Right hindlimb (tissue), 1 donor: ENCODE results near the gene KASH5.
"Not testable (repeated sequence)": the region's sequence is repeated elsewhere in the genome, so short reads cannot be mapped to it uniquely, and the experiment has no call there.

Experiments used
- DNase-seq: peaks from one replicate; pipeline ENCODE4 v3.0.0-alpha.2; 2018

The KASH5 gene

DNA sequence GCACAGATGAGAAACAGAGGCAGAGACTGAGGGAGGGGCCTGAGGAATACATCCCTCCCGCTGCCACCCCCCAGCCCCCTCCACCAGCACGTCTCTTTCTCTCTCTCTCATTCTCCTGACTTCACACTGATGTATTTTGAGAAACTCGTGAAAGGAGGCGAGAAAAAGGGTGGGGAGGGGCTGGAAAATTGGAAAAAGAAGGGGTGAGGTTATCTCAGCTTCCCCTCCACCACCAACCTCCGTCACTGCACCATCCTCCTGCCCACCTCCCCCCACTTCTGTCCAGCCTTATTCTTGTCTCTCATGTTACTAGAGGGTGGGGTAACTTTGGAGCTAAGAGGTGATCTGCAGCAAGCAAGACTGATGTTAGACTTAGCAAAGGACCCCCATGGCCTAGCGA is 51.8 kb downstream of the KASH5 start:
- DNase-seq: no peak

DNA sequence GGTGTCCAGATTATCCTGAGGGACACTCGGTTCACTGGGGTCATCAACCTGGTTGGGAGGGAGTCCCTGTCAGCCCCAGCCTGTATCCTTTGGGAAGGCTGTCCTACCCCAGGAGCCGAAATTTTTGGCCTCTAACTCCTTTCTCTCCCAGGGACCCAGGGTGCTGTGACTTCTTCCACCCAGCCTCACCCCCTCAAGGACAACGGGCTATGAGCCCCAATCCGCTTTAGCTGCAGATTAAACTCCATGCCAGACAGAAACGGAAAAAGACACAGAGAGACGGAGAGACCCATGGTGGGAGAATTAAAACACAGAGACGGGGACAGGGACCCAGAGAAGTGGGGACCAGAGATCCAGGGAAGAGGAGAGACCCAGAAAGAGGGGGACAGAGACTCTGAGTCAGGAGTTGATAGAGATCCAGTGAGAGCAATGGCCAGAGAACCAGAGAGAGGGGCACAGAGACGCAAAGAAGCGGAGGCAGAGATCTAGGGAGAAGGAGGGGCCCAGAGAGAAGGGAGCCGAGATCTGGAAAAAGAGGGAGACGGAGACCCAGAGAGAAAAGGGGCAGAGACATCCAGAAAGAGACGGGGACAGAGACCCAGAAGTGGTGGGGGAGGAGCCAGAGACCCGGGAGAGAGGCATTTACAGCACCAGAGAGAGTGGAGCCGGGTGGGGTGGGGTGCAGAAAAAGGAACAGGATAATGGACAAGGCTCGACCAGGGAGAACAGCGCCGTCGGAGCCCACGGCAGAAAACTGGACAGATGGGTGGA is 52.6 kb downstream of the KASH5 start:
- DNase-seq: no peak

DNA sequence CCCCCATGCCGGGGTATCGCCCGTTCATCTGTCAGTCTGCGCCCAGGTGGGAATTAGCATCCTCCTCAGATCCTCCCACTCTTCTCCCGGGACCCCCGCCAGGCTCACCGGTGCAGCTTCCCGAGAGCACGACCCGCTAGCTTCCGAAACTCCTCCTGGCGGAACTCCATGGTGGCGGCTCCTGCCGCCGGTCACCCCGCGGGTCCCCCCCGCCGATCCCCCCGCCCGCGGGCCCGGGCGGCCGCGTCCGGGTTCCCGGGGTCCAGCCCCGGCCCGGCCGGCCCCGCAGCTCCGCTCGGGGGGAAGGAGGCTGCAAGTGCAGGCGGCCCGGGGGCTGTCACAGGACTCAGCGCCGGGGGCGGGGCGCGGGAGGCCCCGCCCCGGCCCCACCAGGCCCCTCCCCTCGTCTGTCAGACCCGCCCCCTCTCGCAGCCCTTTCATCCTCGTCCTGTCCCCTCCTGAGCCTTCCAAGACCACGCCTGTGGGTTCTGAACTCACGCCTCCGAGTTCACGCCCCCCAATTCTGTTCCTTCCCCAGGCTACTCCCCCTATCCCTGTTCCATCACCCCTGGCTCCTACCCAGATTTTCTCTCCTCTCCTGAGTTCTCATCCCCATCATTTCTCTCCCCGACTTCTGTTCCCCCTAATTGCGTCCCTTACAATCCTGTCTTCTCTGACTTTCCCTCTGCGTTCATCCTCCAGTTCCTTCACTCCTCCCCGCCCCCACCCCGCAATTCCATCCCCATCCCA is 53.3 kb downstream of the KASH5 start, which contains the start of gene SLC17A7:
Gene SLC17A7 (minus strand): TSS at position 318 of the 750 bp plus-strand sequence. CDS start 148 bp downstream, at position 170.
- DNase-seq: peak; percentile 48

DNA sequence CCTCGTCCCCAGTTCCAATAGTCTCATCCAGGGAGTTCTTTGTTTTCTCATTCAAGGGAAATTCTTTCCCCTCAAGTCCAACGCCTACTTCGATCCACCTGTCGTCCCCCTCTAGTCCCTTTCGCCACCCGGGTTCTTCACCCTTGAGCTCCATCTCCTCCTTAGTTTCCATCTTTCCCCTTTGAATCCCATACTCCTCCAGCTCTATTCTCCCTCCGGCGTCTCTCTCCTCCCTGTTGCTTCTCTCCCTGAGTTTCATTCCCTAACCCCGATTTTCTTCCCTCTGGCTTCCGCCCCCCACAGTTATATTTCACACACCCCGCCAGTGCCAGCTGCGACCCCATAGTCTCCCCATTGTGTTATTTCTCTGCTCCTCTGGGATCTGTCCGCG is 53.9 kb downstream of the KASH5 start:
- DNase-seq: no peak

DNA sequence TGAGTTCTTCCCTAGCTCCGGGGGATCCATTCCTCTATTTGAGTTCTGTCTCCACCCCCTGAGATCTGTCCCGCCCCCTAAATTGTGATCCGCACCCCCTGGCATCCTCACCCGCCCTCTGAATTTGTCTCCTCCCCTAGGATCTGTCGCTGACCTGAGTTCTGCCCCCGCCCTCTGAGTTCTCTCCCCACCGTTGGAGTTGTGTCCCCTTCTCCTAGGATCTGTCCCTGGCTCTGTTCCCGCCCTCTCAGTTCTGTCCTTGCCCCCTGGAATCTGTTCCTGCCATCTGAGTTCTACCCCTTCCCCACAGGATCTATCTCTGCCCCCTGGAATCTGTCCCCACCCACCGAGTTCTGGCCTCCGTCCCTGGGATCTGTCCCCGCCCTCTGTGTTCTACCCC is 54.3 kb downstream of the KASH5 start:
- peak; percentile 52 for DNase-seq

DNA sequence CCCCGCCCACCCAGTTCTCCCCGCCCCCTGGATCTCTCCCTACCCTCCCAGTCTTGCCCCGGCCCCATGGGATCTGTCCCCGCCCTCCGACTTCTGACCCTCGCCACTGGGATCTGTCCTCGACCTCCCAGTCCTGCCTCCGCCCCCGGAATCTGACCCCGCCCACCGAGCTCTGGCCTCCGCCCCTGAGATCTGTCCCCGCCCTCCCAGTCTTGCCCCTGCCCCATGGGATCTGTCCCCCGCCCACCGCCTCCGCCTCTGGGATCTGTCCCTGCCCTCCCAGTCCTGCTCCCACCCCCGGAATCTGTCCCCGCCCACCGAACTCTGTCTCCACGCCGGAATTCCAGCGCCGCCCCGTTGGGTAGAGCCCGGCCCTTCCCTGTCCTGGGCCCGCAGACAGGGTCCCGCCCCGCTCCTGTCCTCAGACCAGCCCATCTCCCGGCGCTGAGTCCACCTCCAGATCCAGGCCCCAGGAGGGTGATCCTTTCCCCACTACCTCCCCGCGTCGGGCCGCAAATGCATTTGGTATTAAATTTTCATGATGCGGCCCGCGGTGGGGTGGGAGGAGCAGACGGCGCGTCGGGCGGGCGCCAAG is 54.8 kb downstream of the KASH5 start:
- peak; percentile 94 for DNase-seq

DNA sequence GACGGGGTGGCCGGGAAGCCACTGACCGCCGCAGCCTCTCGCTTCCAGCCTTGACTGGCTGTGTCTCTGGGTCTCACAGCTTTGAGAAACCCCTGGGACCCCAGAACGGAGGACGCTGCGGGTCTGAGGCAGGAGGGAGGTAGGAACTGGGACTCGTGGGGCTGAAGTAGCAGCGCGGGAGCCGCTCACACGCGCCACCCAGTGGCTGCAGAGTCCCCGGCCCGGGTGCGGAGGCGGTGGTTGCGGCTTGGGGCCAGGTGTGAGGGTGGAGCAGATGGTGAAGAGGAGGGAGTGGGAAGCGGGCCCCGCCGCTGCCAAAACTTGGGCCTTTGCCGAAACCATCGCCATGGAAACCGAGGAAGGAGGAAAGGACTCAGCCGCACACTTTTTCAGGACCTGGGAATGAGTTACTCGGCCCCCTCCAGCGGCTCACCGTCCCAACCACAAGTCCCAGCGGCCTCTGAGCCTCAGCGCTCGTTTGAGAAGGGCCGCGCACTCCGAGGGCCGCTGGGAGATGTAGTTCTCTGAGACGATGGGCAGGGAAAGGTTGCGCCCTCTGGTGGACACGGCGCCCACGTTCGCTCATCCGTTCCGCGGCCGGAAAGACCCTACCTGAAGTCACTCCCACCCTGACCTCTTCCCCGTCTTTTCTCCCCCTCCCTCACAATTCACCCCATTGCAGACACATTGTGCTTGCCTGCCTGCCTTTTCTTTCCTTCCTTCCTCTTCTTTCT is 55.5 kb downstream of the KASH5 start:
- DNase-seq: peak; percentile 97

DNA sequence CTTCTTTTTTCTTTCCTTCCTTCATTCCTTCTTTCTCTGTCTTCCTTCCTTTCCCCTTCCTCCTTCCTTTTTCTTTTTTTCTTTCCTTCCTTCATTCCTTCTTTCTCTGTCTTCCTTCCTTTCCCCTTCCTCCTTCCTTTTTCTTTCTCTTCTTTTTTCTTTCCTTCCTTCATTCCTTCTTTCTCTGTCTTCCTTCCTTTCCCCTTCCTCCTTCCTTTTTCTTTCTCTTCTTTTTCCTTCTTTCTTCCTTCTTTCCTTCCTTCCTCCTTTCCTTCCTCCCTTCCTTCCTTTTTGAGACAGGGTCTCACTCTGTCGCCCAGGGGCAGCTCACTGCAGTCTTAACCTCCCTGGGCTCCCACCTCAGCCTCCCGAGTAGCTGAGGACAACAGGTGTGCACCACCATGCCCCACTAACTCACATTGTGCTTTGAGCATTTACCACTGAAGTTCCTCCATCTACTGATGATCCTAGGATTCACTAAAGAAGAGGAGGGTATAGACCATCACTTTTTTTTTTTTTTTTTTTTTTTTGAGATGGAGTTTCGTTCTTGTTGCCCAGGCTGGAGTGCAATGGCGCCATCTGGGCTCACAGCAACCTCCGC is 56.2 kb downstream of the KASH5 start:
- not testable (repeated sequence) for DNase-seq

DNA sequence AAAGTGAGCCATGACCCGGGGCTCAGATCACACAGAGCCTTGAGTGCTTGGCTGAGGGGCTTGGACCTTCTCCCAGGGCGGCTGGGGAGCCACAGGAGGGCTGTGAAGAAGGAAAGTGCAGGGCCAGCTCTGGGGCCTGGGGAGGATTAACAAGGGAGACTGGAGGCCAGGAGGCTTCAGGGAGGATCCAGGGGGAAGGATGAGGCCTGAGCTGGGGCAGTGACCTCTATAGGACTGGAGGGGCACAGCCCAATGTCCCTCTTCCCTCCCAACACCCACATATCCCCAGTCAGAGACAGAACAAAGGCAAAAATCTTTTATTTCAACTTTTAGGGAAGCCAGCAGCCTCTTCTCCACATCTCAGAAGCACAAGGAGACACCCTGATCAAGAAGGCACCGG is 57.9 kb downstream of the KASH5 start:
- no peak for DNase-seq

DNA sequence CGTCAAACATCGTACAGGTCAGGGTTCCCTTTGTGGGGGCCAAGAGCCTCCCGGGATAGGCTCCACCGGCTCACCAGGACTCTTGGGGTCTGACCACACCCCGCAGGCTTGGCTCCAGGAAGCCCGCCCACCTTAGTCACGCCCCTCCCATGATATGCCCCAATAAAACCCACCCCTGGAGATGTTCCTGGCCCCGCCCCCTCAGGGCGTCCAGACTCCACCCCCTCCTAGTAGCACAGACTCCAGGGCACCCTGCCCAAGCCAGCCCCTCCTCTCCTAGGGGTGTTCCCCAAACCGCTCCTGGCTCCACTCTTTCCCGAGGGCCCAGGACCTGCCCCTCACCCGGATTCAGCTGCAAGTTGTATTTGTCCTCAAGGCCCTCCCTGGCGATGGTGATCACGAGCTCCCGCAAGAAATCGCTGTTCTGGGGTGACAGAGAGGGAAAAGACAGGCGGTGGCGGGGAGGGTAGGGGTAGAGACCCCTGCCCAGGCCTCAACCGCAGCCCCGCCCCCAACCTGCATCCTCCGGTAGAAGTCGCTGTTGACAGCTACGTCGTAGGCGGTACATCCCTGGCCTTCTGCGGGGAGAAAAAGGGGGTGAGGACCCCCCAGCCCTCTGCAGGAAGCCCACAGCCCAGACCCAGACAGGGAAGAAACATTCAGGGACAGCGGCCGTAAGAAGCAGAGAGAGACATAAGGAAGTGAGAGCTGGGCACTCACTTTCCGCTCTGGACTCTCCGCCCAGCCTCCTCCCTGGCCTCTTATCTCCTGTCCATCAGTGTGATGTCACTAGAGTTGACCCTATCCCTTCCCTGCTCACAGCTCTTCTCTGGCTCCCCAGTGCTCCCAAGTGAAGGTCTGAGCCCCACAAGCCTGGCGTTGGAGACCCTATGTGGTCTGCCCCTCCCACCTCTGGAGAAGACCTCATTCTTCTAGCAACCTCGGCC is 59.7 kb downstream of the KASH5 start:
- peak; percentile 63 for DNase-seq

DNA sequence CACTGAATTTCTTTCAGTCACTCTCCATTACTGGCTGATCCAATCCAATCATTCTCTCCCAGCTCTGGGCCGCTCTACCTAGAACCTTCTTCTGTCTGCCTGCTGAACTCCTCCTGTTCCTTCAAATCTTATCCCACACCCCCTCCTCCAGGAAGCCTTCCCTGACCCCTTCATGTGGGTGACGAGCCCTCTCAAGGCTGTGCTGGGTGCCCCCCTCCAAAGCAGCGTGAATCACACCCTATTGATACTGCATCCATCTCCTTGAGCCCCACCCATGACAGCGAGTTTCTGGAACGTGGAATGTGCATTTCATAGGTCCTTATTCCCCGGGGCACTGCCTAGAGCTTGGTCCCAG is 60.4 kb downstream of the KASH5 start:
- no peak for DNase-seq

DNA sequence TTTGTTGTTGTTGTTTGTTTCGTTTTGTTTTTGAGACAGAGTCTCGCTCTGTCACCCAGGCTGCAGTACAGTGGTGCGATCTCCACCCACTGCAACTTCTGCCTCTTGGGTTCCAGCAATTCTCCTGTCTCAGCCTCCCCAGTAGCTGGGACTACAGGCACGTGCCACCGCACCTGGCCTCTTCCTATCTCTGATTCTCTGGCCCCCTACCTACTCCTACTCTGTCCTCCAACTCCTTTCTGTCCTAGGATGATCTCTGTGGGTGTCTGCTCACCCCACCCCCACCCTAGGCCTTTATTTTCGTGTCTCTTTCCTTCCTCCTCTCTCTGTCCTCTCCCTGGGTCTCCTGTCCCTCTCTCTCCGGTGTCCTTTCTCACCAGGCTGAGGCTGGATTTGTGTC is 62.4 kb downstream of the KASH5 start:
- no peak for DNase-seq

DNA sequence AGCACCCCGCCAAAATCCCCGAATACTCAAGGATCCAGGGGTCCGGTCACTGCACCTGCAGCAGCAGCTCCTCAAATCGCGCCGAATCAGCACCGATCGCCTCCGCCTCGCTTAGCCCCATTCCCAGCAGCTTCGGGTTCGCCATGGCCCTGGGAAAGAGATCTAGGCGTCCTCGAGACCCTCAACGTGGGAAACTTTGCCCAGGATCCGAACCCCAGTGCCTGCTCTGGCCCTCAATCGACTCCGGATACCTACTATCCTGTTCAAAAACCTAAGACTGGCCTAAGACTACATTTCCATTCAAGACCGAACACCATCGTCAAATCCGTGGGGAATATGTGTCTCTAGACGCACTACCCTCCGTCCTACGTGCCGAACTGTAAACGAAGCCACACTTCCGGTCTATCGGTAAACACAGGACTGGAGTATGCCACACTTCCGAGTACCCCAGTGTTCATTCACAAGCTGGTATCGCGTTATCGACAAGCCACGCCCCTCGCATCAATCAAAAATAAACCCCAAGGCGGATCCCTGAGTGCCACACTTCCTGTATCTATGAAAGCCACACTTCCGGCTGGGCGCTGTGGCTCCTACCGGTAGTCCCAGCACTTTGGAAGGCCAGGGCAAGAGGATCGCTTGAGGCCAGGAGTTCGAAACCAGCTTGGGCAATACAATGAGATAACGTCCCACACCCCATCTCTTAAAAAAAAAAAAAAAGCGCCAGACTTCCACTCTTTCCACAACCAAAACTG is 63.6 kb downstream of the KASH5 start, which contains the start of gene PIH1D1:
Gene PIH1D1 (minus strand): TSS at position 385 of the 752 bp plus-strand sequence. CDS start 240 bp downstream, at position 145.
- DNase-seq: peak; percentile 98

DNA sequence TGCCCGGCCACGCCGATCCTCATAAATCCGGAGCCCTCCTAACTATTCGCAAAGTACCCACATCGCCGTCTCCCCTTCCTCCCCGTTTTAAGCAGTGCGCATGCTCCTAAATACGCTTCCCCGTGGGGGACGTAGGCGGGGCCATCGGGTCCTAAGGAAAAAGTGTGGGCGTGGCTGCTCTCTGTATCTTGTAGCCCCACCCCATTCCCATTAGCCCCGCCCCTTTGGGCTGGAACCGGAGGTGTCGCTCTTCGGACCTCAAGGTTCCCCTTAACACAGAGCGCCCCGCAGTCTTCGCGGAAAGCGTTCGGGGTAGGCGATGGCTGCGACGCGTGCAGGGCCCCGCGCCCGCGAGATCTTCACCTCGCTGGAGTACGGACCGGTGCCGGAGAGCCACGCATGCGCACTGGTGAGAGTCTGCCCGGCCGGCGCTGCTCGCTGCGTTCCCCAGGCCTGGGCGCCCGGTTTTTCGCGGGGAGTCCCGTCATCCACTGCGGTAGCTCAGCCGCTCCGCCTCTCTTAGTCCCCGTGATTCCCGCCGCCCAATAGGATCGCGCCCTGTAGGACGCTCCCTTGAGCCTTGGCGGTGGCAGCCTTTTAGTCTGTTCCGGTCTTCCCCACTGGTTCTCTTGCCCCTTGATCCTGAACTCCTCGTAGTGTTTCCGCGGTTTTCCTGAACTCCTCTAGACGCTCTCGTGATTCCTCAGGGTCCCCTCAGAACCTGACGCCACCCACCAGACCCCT is 65.1 kb downstream of the KASH5 start, which contains the start of gene ALDH16A1:
Gene ALDH16A1 (plus strand): TSS at position 213 of the 744 bp plus-strand sequence. CDS start 107 bp downstream, at position 320.
- DNase-seq: peak; percentile 99

DNA sequence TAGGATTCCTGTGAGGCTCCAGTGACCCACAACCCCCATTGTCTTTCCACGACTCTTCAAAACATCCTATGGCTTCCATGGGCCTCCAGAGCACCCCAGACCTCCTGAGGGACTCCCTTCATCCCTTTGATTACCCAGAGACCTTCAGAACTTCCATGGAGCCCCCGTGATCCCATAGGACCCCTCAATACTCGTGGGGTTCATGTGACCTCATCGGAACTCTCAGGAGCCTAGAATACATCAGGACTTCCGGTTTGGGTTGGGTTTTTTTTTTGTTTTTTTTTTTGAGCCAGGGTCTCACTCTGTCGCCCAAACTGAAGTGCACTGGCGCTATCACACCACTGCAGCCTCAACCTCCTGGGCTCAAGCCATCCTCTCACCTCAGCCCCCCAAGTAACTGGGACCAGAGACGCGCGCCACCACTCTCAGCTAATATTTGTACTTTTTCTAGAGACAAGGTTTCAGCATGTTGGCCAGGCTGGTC is 65.8 kb downstream of the KASH5 start:
- no peak for DNase-seq

DNA sequence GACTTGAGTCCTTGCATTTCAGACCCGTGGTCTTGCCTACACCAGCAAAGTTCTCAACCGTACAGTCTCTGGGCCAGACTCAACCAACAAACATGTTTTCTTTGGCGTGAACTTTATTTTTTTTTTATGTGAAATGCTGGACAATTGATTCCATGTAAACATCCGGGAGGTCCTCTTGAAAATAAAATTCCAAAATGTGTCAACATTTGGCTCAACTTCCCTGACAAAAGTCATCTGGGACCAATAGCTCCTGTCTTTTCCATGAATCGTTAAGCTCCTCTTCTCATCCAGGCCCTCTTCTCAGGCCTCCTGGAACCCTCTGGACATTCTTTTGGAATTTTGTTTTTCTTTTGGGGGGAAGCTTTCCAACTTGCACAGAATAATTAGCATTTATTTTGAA is 67.7 kb downstream of the KASH5 start:
- DNase-seq: no peak

DNA sequence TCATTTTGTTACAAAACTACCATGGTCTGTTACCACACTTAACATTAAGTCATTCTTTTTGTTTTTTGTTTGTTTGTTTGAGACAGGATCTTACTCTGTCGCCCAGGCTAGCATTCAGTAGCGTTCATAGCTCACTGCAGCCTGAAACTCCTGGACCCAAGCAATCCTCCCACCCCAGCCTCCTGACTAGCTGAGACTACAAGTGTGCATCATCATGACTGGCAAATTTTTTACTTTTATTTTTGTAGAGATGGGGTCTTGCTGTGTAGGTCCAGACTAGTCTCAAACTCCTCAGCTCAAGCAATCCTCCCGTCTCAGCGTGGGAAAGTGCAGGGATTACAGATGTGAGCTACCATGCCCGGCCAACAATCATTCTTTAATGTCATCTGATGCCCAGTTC is 68.3 kb downstream of the KASH5 start:
- DNase-seq: no peak

DNA sequence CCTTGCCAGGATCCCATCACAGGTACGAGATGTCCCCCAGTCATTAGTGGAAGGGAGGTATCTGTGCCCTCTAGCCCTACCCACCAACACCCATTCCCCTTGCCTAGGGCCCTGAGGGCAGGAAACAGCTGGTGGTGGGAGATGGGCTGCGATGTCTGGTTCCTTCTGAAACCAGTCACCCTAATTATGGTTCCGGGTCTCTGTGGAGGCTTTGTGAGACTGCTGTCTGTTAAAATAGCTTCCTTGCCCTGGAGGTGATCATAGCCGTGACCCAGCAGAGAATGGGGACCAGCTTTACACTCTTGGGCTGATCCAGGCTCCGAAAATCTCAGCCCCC is 70.5 kb downstream of the KASH5 start:
- no peak for DNase-seq

DNA sequence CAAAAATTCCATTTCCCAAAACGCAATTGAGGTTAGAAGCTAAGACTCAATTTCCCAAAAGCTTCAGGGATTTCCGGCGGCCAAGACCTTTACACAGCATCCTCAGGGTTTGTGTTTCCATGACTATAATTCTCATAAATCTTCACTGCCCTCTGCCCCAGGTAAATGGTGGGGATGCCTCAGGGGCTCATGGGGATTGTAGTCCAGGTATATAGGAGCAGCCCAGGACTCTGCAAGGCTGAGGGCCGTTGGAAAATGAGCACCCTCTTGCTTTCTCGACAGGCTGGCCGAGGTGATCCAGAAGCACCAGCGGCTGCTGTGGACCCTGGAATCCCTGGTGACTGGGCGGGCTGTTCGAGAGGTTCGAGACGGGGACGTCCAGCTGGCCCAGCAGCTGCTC is 71.3 kb downstream of the KASH5 start:
- DNase-seq: no peak

DNA sequence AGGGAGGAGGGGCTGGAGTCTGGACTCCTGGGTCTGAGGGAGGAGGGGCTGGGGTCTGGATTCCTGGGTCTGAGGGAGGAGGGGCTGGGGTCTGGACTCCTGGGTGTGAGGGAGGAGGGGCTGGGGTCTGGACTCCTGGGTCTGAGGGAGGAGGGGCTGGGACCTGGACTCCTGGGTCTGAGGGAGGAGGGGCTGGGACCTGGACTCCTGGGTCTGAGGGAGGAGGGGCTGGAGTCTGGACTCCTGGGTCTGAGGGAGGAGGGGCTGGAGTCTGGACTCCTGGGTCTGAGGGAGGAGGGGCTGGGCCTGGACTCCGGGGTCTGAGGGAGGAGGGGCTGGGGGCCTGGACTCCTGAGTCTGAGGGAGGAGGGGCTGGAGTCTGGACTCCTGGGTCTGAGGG is 73.1 kb downstream of the KASH5 start:
- not testable (repeated sequence) for DNase-seq
